Measurements from ENCODE around the gene ZNF444. TPM values are rescaled to one million over a fixed set of nuclear protein-coding genes. Genes with fewer than 3 reads are reported as not detected.

The ZNF444 gene
- total and polyA plus RNA-seq, 2 donors (not counting 1 experiment from before 2014, with no cell fraction given): 6.4 to 17.5 TPM

- no peaks in the 10 kb centered on the region for H4K20me1 ChIP-seq (ENCODE audit: control insufficient read depth, extremely low read depth, insufficient read depth, low read length)
- H3K79me2 ChIP-seq (ENCODE audit: control insufficient read depth, insufficient read depth, low read length): peaks cover 89% of the 10 kb centered on the region
- H3K4me2 ChIP-seq (ENCODE audit: extremely low read depth, insufficient read depth, low read length): no peak overlapping the region
- H3K9ac ChIP-seq (ENCODE audit: insufficient read depth, low read length): no peak overlapping the region
- H3K9me3 ChIP-seq (ENCODE audit: control insufficient read depth, insufficient read depth, low read depth, low read length): no peaks in the 10 kb centered on the region
- H2AFZ ChIP-seq (ENCODE audit: low read length): no peak overlapping the region
- peaks cover 25% of the 10 kb centered on the region for H3K4me1 ChIP-seq (ENCODE audit: control insufficient read depth, extremely low read depth, insufficient read depth, low read length)
- TF ChIP-seq EZH2 (IDR thresholded peaks at IDR 0.05; ENCODE audit: low read length, missing control alignments): no peak
- no peak for TF ChIP-seq CTCF (conservative IDR thresholded peaks at IDR 0.05 in 1 of 2, IDR thresholded peaks at IDR 0.05 in 1 of 2; ENCODE audit: low read depth in 1 of 2, low read length in 2 of 2)
- H3K4me3 ChIP-seq (replicated peaks in 1 of 4; ENCODE audit: control extremely low read depth in 1 of 4, insufficient read depth in 1 of 4, low read depth in 3 of 4, low read length in 4 of 4): no peak overlapping the region
- H3K36me3 ChIP-seq (ENCODE audit: control insufficient read depth, insufficient read depth, low read length): peaks cover 2% of the 10 kb centered on the region
- no peak for DNase-seq (ENCODE audit: low read depth in 2 of 2)
- H3K27ac ChIP-seq (ENCODE audit: insufficient read depth, low read length): no peak overlapping the region
- no peaks in the 10 kb centered on the region for H3K27me3 ChIP-seq (ENCODE audit: control insufficient read depth, insufficient read depth, low read length)
Measured at GRCh38 chr19:56111601-56112312, 29.3 kb upstream of the ZNF444 start.

GRCh38 chr19:56112313-56112709 lies 28.8 kb upstream of the ZNF444 start:
- DNase-seq (ENCODE audit: low read depth in 2 of 2): no peak
- Histone ChIP-seq H3K36me3 (ENCODE audit: control insufficient read depth, insufficient read depth, low read length) (peaks cover 2% of the 10 kb centered on the region), H3K9ac (ENCODE audit: insufficient read depth, low read length) (no peak overlapping the region), H3K9me3 (ENCODE audit: control insufficient read depth, insufficient read depth, low read depth, low read length) (no peaks in the 10 kb centered on the region), H3K27ac (ENCODE audit: insufficient read depth, low read length) (no peak overlapping the region), H4K20me1 (ENCODE audit: control insufficient read depth, extremely low read depth, insufficient read depth, low read length) (no peaks in the 10 kb centered on the region), H2AFZ (ENCODE audit: low read length) (no peak overlapping the region), H3K4me1 (ENCODE audit: control insufficient read depth, extremely low read depth, insufficient read depth, low read length) (peaks cover 25% of the 10 kb centered on the region), H3K79me2 (ENCODE audit: control insufficient read depth, insufficient read depth, low read length) (peaks cover 89% of the 10 kb centered on the region), H3K4me2 (ENCODE audit: extremely low read depth, insufficient read depth, low read length) (no peak overlapping the region), H3K27me3 (ENCODE audit: control insufficient read depth, insufficient read depth, low read length) (no peaks in the 10 kb centered on the region), H3K4me3 (replicated peaks in 1 of 4; ENCODE audit: control extremely low read depth in 1 of 4, insufficient read depth in 1 of 4, low read depth in 3 of 4, low read length in 4 of 4) (no peak overlapping the region)
- no peak for TF ChIP-seq CTCF (conservative IDR thresholded peaks at IDR 0.05 in 1 of 2, IDR thresholded peaks at IDR 0.05 in 1 of 2; ENCODE audit: low read depth in 1 of 2, low read length in 2 of 2)
- no peak for TF ChIP-seq EZH2 (IDR thresholded peaks at IDR 0.05; ENCODE audit: low read length, missing control alignments)

- no peaks in the 10 kb centered on the region for H4K20me1 ChIP-seq (ENCODE audit: control insufficient read depth, extremely low read depth, insufficient read depth, low read length)
- no peaks in the 10 kb centered on the region for H3K9me3 ChIP-seq (ENCODE audit: control insufficient read depth, insufficient read depth, low read depth, low read length)
- no peak overlapping the region for H3K4me3 ChIP-seq (replicated peaks in 1 of 4; ENCODE audit: control extremely low read depth in 1 of 4, insufficient read depth in 1 of 4, low read depth in 3 of 4, low read length in 4 of 4)
- no peak for TF ChIP-seq EZH2 (IDR thresholded peaks at IDR 0.05; ENCODE audit: low read length, missing control alignments)
- TF ChIP-seq CTCF (conservative IDR thresholded peaks at IDR 0.05 in 1 of 2, IDR thresholded peaks at IDR 0.05 in 1 of 2; ENCODE audit: low read depth in 1 of 2, low read length in 2 of 2): no peak
- peaks cover 25% of the 10 kb centered on the region for H3K4me1 ChIP-seq (ENCODE audit: control insufficient read depth, extremely low read depth, insufficient read depth, low read length)
- no peak overlapping the region for H3K27ac ChIP-seq (ENCODE audit: insufficient read depth, low read length)
- peaks cover 90% of the 10 kb centered on the region for H3K79me2 ChIP-seq (ENCODE audit: control insufficient read depth, insufficient read depth, low read length)
- DNase-seq (ENCODE audit: low read depth in 2 of 2): no peak
- H3K36me3 ChIP-seq (ENCODE audit: control insufficient read depth, insufficient read depth, low read length): peaks cover 2% of the 10 kb centered on the region
- no peak overlapping the region for H2AFZ ChIP-seq (ENCODE audit: low read length)
- no peaks in the 10 kb centered on the region for H3K27me3 ChIP-seq (ENCODE audit: control insufficient read depth, insufficient read depth, low read length)
- H3K4me2 ChIP-seq (ENCODE audit: extremely low read depth, insufficient read depth, low read length): no peak overlapping the region
- H3K9ac ChIP-seq (ENCODE audit: insufficient read depth, low read length): no peak overlapping the region
Measured at GRCh38 chr19:56113074-56113632, 27.9 kb upstream of the ZNF444 start.
